Right atrium auricular region (tissue), 2 donors: ENCODE data around the gene CALR. TPM values are rescaled to one million over a fixed set of nuclear protein-coding genes. Genes with fewer than 3 reads are reported as not detected.

ENCODE experiments used
- DNase-seq: peaks from one replicate; pipeline ENCODE4 v3.0.0-alpha.2; 2019; ENCODE audit warnings: low spot score
- H3K27ac ChIP-seq, 2 donors: fragments of 200-600 bp; sonication (generic); 1 replicate in 1 of 2; 2 replicates in 1 of 2; pipeline ENCODE4 v1.5.1; 2016 to 2019
- H3K27me3 ChIP-seq, 2 donors: fragments of 200-600 bp; sonication (generic); one replicate each; pipeline versions ENCODE4 v1.5.1 to v1.6.0; 2017 to 2019
- H3K36me3 ChIP-seq: fragments of 200-600 bp; sonication (generic); one replicate; pipeline ENCODE4 v1.5.1; 2016
- H3K4me1 ChIP-seq, 2 donors: fragments of 200-600 bp; sonication (generic); one replicate each; pipeline versions ENCODE4 v1.5.1 to v1.6.0; 2017 to 2019
- H3K4me3 ChIP-seq, 2 donors: fragments of 200-600 bp; sonication (generic); 1 replicate in 1 of 2; 2 replicates in 1 of 2; pipeline ENCODE4 v1.5.1; 2017 to 2019; ENCODE audit warnings: mild to moderate bottlenecking in 1 of 2, moderate library complexity in 1 of 2
- H3K9me3 ChIP-seq, 2 donors: fragments of 200-600 bp; sonication (generic); one replicate each; pipeline ENCODE4 v1.5.1; 2019
- CTCF ChIP-seq, 2 donors: fragments of 200-600 bp; sonication (generic); IDR thresholded peaks; one replicate each; pipeline ENCODE4 v1.5.1; 2019; ENCODE audit warnings: antibody characterized with exemption in 2 of 2
- total RNA-seq, 2 donors: library from RNA; depleted of rRNA; stranded (reverse); fragments of >200 nt; gene quantifications; one replicate each; pipeline ENCODE4 v1.1.0, GENCODE V29; 2016

Gene CALR
- total RNA-seq, 2 donors from 2014 or later, result 285 to 289 TPM

GRCh38 chr19:12936582-12936981, 1.8 kb upstream of the CALR start:
- Histone ChIP-seq H3K4me1 (peaks cover 3 to 42% of the 10 kb centered on the region in 2 donors), H3K27me3 (no peaks in the 10 kb centered on the region), H3K4me3 (no peak overlapping the region), H3K36me3 (peaks cover 19% of the 10 kb centered on the region), H3K27ac (no peak overlapping the region), H3K9me3 (no peaks in the 10 kb centered on the region)
- no peak for DNase-seq
- TF ChIP-seq CTCF (IDR thresholded peaks at IDR 0.05), result no peak

- Histone ChIP-seq H3K4me1 (peaks cover 3 to 43% of the 10 kb centered on the region in 2 donors), H3K4me3 (peak overlapping the region; percentile 41 to 99), H3K27me3 (no peaks in the 10 kb centered on the region), H3K27ac (peak overlapping the region; percentile 54 to 96), H3K9me3 (no peaks in the 10 kb centered on the region), H3K36me3 (peaks cover 27% of the 10 kb centered on the region)
- no peak for TF ChIP-seq CTCF (IDR thresholded peaks at IDR 0.05)
- DNase-seq, result no peak
Observed at GRCh38 chr19:12937093-12937926, 1.1 kb upstream of the CALR start.

DNA sequence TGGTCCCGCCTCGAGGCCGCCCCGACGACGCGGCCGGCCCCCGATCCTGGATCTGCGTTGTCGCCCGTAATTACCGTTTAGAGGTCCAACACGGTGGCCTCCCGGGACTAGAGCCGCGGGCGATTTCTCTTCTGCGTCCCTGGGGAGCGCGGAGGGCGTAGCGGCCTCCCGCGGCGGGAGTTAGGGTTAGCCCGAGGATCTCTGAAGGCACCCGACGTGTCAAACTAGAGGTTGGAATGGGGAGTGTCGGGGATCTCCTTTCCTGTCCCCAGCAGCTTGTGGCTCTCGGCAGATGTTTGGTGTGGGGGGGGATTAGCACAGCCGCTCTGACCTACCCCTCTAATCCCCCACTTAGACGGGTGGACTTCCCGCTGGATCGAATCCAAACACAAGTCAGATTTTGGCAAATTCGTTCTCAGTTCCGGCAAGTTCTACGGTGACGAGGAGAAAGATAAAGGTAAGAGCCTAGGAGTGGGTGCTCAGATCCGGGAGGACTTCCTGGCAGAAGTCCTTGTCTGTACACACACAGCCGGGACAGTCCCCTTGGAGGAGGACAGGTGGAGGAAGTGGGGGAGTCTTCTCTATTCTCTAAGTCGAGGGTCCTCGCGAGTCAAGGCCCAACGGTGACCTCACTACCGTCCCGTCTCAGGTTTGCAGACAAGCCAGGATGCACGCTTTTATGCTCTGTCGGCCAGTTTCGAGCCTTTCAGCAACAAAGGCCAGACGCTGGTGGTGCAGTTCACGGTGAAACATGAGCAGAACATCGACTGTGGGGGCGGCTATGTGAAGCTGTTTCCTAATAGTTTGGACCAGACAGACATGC, 581 bp downstream of the CALR start:
- peak in 1 of 2 donors; percentile 27 for TF ChIP-seq CTCF (IDR thresholded peaks at IDR 0.05)
- no peaks in the 10 kb centered on the region for H3K27me3 ChIP-seq
- no peak for DNase-seq
- H3K9me3 ChIP-seq, result no peaks in the 10 kb centered on the region
- peaks cover 2 to 43% of the 10 kb centered on the region in 2 donors for H3K4me1 ChIP-seq
- H3K4me3 ChIP-seq, result peak overlapping the region; percentile 99
- peak overlapping the region; percentile 95 to 96 for H3K27ac ChIP-seq
- H3K36me3 ChIP-seq, result peaks cover 43% of the 10 kb centered on the region

DNA sequence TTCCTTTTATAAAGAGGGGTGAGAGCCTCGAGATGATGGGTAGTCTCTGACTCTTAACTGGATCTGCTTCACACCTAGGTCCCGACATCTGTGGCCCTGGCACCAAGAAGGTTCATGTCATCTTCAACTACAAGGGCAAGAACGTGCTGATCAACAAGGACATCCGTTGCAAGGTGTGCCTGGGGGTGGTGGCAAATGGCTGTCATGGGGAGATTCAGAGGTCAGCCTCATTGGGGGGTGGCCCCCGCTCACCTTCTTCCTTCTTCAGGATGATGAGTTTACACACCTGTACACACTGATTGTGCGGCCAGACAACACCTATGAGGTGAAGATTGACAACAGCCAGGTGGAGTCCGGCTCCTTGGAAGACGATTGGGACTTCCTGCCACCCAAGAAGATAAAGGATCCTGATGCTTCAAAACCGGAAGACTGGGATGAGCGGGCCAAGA, 1.6 kb downstream of the CALR start:
- H3K4me1 ChIP-seq, result peaks cover 0 to 52% of the 10 kb centered on the region in 2 donors
- TF ChIP-seq CTCF (IDR thresholded peaks at IDR 0.05), result no peak
- no peak for DNase-seq
- no peaks in the 10 kb centered on the region for H3K27me3 ChIP-seq
- H3K9me3 ChIP-seq, result no peaks in the 10 kb centered on the region
- H3K36me3 ChIP-seq, result peaks cover 53% of the 10 kb centered on the region
- H3K27ac ChIP-seq, result peak overlapping the region; percentile 95 to 96
- peak overlapping the region; percentile 99 for H3K4me3 ChIP-seq

GRCh38 chr19:12940897-12941296, 2.5 kb downstream of the CALR start:
- Histone ChIP-seq H3K4me1 (peaks cover 0 to 56% of the 10 kb centered on the region in 2 donors), H3K27ac (no peak overlapping the region), H3K36me3 (peaks cover 56% of the 10 kb centered on the region)

More at GRCh38 chr19:12940897-12941296, 2.5 kb downstream of the CALR start:
- TF ChIP-seq CTCF (IDR thresholded peaks at IDR 0.05), result no peak
- DNase-seq, result no peak
- H3K9me3 ChIP-seq, result no peaks in the 10 kb centered on the region
- H3K27me3 ChIP-seq, result no peaks in the 10 kb centered on the region
- H3K4me3 ChIP-seq, result peak overlapping the region in 1 of 2 donors; percentile 99
